Endothelial cell of umbilical vein (primary cell): ENCODE measurements around the gene IFNA10.

ENCODE experiments used
- EZH2 ChIP-seq: IDR thresholded peaks from 2 replicates; pipeline ENCODE4 v1.6.1; 2012; ENCODE audit warnings: borderline replicate concordance, low read depth, mild to moderate bottlenecking, moderate library complexity, low read length, inconsistent platforms; ENCODE audit not compliant: severe bottlenecking
- FOS ChIP-seq: IDR thresholded peaks from 2 replicates; pipeline ENCODE4 v1.6.1; 2011; ENCODE audit warnings: mild to moderate bottlenecking, low read length, moderate library complexity, borderline replicate concordance; ENCODE audit not compliant: insufficient read depth
- POLR2A ChIP-seq: IDR thresholded peaks from 2 replicates; pipeline ENCODE4 v1.6.1; 2012; ENCODE audit warnings: low read depth, mild to moderate bottlenecking, control low read depth, low read length
- POLR2AphosphoS5 ChIP-seq: IDR thresholded peaks from 2 replicates; pipeline ENCODE4 v1.6.1; 2012; ENCODE audit warnings: low read depth, mild to moderate bottlenecking, control low read depth, low read length, moderate library complexity; ENCODE audit not compliant: insufficient read depth
- TF ChIP-seq, protein P1 (sequence below): IDR thresholded peaks from 2 replicates; pipeline ENCODE4 v1.6.1; 2011; ENCODE audit not compliant: insufficient read depth, insufficient read length
- TF ChIP-seq, protein P2 (sequence below), 2 donors: IDR thresholded peaks; 1 replicate in 1 of 2; 2 replicates in 1 of 2; pipeline ENCODE4 v1.5.1; 2011; ENCODE audit warnings: low read length in 2 of 2, mild to moderate bottlenecking in 2 of 2, moderate library complexity in 2 of 2, control low read depth in 1 of 2, inconsistent platforms in 1 of 2, low read depth in 1 of 2; ENCODE audit not compliant: insufficient read depth in 1 of 2; ENCODE audit errors: extremely low read depth in 1 of 2

- TF ChIP-seq, protein P1, sequence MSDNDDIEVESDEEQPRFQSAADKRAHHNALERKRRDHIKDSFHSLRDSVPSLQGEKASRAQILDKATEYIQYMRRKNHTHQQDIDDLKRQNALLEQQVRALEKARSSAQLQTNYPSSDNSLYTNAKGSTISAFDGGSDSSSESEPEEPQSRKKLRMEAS = no peak
- no peak for TF ChIP-seq POLR2AphosphoS5
- TF ChIP-seq, protein P2, sequence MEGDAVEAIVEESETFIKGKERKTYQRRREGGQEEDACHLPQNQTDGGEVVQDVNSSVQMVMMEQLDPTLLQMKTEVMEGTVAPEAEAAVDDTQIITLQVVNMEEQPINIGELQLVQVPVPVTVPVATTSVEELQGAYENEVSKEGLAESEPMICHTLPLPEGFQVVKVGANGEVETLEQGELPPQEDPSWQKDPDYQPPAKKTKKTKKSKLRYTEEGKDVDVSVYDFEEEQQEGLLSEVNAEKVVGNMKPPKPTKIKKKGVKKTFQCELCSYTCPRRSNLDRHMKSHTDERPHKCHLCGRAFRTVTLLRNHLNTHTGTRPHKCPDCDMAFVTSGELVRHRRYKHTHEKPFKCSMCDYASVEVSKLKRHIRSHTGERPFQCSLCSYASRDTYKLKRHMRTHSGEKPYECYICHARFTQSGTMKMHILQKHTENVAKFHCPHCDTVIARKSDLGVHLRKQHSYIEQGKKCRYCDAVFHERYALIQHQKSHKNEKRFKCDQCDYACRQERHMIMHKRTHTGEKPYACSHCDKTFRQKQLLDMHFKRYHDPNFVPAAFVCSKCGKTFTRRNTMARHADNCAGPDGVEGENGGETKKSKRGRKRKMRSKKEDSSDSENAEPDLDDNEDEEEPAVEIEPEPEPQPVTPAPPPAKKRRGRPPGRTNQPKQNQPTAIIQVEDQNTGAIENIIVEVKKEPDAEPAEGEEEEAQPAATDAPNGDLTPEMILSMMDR (IDR thresholded peaks at IDR 0.05; ENCODE audit: extremely low read depth in 1 of 2, insufficient read depth in 1 of 2, low read depth in 1 of 2, low read length in 2 of 2) = no peak
- TF ChIP-seq POLR2A = no peak
- TF ChIP-seq FOS = no peak
- TF ChIP-seq EZH2 = no peak
These were observed 33.0 kb upstream of the IFNA10 start, which contains the start of gene IFNA14 for GRCh38 chr9:21239911-21240310.
